CD4-positive, alpha-beta T cell treated with Interleukin-12 subunit alpha and Interleukin-12 subunit beta, for 1 hour (primary cell): ENCODE results near the gene KIFAP3.
A peak's percentile ranks its signal among the peaks of the same experiment; 100 is the strongest.

Experiments
- DNase-seq: peaks from one replicate; pipeline ENCODE4 v3.0.0-alpha.2; 2020

KIFAP3 gene

GRCh38 chr1:169970114-169970513 is 104.4 kb downstream of the KIFAP3 start:
- no peak for DNase-seq

GRCh38 chr1:169968174-169968573 is 106.3 kb downstream of the KIFAP3 start:
- no peak for DNase-seq

- no peak for DNase-seq
These were observed 110.3 kb downstream of the KIFAP3 start for GRCh38 chr1:169964206-169964605.

- no peak for DNase-seq
These were observed 114.8 kb downstream of the KIFAP3 start for GRCh38 chr1:169959686-169960085.

GRCh38 chr1:169958987-169959386 is 115.5 kb downstream of the KIFAP3 start:
- DNase-seq: no peak

- no peak for DNase-seq
These were observed 116.6 kb downstream of the KIFAP3 start for GRCh38 chr1:169957884-169958283.

- no peak for DNase-seq
These were observed 123.4 kb downstream of the KIFAP3 start for GRCh38 chr1:169951108-169951507.

GRCh38 chr1:169949139-169949538 is 125.4 kb downstream of the KIFAP3 start:
- DNase-seq: no peak

- no peak for DNase-seq
These were observed 128.3 kb downstream of the KIFAP3 start for GRCh38 chr1:169946206-169946605.

- no peak for DNase-seq
These were observed 129.3 kb downstream of the KIFAP3 start for GRCh38 chr1:169945181-169945580.

- no peak for DNase-seq
These were observed 129.9 kb downstream of the KIFAP3 start for GRCh38 chr1:169944621-169945020.

GRCh38 chr1:169943963-169944526 is 130.4 kb downstream of the KIFAP3 start:
- no peak for DNase-seq

- DNase-seq: no peak
These were observed 132.3 kb downstream of the KIFAP3 start for GRCh38 chr1:169941982-169942830.

- DNase-seq: no peak
These were observed 140.3 kb downstream of the KIFAP3 start for GRCh38 chr1:169933984-169934725.

GRCh38 chr1:169931795-169932231 is 142.7 kb downstream of the KIFAP3 start:
- no peak for DNase-seq

GRCh38 chr1:169929210-169929526 is 145.3 kb downstream of the KIFAP3 start:
- no peak for DNase-seq

- peak; percentile 56 for DNase-seq
These were observed 145.9 kb downstream of the KIFAP3 start for GRCh38 chr1:169928438-169929209.

- peak; percentile 5 for DNase-seq
These were observed 148.7 kb downstream of the KIFAP3 start for GRCh38 chr1:169925505-169926482.

GRCh38 chr1:169924829-169925228 is 149.7 kb downstream of the KIFAP3 start:
- no peak for DNase-seq

GRCh38 chr1:169924063-169924462 is 150.4 kb downstream of the KIFAP3 start:
- no peak for DNase-seq

- DNase-seq: no peak
These were observed 153.4 kb downstream of the KIFAP3 start for GRCh38 chr1:169921080-169921479.

- no peak for DNase-seq
These were observed 155.6 kb downstream of the KIFAP3 start for GRCh38 chr1:169918927-169919326.
